Gastrocnemius medialis (tissue), 4 donors: ENCODE measurements around the gene HIVEP3.

ENCODE experiments used
- POLR2A ChIP-seq, 2 donors: fragments of 450-650 bp; IDR thresholded peaks; one replicate each; pipeline ENCODE4 v1.6.1; 2017; ENCODE audit warnings: antibody characterized with exemption in 2 of 2, mild to moderate bottlenecking in 2 of 2, moderate library complexity in 2 of 2
- TF ChIP-seq, protein P1 (sequence below), 5 experiments: fragments of 450-650 bp in 3 of 5; fragments of 200-600 bp in 2 of 5; sonication (generic) in 2 of 5; IDR thresholded peaks in 4 of 5; conservative IDR thresholded peaks in 1 of 5; 1 replicate in 4 of 5; 2 replicates in 1 of 5; pipeline ENCODE4 v1.5.1; 2016 to 2019; ENCODE audit warnings: antibody characterized with exemption in 5 of 5, mild to moderate bottlenecking in 3 of 5, moderate library complexity in 3 of 5

DNA sequence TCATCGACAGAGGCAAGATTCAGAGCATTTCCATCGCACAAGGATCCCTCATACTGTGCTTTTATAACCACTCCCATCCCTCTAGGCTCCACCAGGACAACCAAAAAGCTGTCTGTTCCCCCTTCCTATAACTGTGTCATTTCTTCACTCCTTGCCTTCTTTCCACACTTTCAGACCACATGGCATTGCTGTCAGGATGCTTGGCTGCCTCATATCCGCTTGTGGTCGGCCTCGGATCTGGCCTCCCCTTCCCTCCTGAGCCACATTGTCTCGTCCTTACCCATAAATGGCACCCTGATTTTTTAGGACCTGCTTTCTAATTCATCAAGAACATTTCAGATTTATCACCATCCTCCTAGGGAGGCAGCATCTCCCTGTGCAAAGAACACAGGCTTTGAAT, 80.5 kb downstream of the HIVEP3 start:
- TF ChIP-seq, protein P1, sequence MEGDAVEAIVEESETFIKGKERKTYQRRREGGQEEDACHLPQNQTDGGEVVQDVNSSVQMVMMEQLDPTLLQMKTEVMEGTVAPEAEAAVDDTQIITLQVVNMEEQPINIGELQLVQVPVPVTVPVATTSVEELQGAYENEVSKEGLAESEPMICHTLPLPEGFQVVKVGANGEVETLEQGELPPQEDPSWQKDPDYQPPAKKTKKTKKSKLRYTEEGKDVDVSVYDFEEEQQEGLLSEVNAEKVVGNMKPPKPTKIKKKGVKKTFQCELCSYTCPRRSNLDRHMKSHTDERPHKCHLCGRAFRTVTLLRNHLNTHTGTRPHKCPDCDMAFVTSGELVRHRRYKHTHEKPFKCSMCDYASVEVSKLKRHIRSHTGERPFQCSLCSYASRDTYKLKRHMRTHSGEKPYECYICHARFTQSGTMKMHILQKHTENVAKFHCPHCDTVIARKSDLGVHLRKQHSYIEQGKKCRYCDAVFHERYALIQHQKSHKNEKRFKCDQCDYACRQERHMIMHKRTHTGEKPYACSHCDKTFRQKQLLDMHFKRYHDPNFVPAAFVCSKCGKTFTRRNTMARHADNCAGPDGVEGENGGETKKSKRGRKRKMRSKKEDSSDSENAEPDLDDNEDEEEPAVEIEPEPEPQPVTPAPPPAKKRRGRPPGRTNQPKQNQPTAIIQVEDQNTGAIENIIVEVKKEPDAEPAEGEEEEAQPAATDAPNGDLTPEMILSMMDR (IDR thresholded peaks at IDR 0.05 in 4 of 5, conservative IDR thresholded peaks at IDR 0.05 in 1 of 5): no peak
- TF ChIP-seq POLR2A (IDR thresholded peaks at IDR 0.05): no peak
